Left colon (tissue), 2 donors: ENCODE data around the gene FZD2. TPM values are rescaled to one million over a fixed set of nuclear protein-coding genes. Genes with fewer than 3 reads are reported as not detected.
"Not testable (repeated sequence)": the region's sequence is repeated elsewhere in the genome, so short reads cannot be mapped to it uniquely, and the experiment has no call there.

Experiments used
- ATAC-seq: fragments of 200-7000 bp; cut with Tn5 transposase; one replicate; pipeline ENCODE4 v1.9.1; 2020; ENCODE audit warnings: mild to moderate bottlenecking, moderate library complexity
- DNase-seq, 2 donors: peaks; one replicate each; pipeline ENCODE4 v3.0.0-alpha.2; 2020
- intact Hi-C, 2 donors: fragments of 100-400 bp; cut with DNase I in 1 of 2; cut with micrococcal nuclease in 1 of 2; formaldehyde crosslinking; loops; one replicate each; pipeline versions ENCODE4 v1.11.2 to v1.14.0; 2022; cut with DNase I, micrococcal nuclease
- total RNA-seq, 2 donors: library from RNA; stranded (reverse); fragmentation: NEBNext Ultra II Directional; extraction: Animal tissue kit (Norgen Biotek cat#: 25700); gene quantifications; one replicate each; pipeline ENCODE4 v1.2.1, GENCODE V29; 2021
- donor health status: DM: no; HTN: no; CAD: no.
- donor health status: DM: yes; HTN: yes; CAD: no.

Gene FZD2
- total RNA-seq, 2 donors from 2014 or later: 0.31 to 1.6 TPM

DNA sequence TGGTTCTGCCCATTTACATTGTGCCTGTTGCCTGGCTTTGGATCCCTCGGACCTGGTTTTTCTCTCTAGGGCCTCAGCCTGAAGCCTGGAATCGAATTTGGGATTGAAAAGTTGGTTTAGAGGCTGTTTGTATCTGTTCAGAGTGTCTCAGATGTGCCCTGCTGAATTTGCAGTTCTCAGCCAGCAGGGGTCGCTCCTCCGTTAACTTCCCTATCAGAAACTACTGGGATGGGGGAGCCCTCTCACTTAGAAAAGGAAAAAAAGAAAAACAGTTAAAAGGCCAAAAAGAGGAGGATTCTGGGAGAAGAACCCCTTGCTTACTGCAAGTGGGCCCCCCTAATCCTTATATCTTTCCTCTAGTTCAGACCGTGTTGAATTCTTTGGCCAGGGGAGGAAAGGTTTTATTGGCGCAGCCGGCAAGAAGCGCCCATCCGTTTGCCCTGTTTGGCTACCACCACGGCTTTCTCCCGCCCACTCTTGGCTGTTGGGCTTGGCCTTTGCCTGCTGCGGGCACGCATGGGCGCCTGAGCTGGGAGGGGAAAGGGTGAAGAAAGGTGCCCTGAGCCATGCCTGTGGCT, 8.7 kb downstream of the FZD2 start:
- DNase-seq: no peak
- ATAC-seq: no peak
- intact Hi-C loops: no loop called here

DNA sequence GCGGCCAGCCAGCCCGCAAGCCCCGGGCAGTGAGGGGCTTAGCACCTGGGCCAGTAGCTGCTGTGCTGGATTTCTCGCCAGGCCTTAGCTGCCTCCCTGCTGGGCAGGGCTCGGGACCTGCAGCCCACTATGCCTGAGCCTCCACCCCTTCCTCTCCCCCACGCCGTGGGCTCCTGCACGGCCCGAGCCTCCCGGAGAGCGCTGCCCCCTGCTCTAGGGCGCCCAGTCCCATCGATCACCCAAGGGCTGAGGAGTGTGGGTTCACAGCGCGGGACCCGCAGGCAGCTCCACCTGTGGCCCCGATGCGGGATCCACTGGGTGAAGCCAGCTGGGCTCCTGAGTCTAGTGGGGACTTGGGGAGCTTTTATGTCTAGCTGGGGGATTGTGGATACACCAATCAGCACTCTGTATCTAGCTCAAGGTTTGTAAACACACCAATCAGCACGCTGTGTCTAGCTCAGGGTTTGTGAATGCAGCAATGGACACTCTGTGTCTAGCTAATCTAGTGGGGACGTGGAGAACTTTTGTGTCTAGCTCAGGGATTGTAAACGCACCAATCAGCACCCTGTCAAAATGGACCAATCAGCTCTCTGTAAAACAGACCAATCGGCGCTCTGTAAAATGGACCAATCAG, 11.1 kb downstream of the FZD2 start:
- DNase-seq, ATAC-seq, intact Hi-C loops: not testable (repeated sequence)

DNA sequence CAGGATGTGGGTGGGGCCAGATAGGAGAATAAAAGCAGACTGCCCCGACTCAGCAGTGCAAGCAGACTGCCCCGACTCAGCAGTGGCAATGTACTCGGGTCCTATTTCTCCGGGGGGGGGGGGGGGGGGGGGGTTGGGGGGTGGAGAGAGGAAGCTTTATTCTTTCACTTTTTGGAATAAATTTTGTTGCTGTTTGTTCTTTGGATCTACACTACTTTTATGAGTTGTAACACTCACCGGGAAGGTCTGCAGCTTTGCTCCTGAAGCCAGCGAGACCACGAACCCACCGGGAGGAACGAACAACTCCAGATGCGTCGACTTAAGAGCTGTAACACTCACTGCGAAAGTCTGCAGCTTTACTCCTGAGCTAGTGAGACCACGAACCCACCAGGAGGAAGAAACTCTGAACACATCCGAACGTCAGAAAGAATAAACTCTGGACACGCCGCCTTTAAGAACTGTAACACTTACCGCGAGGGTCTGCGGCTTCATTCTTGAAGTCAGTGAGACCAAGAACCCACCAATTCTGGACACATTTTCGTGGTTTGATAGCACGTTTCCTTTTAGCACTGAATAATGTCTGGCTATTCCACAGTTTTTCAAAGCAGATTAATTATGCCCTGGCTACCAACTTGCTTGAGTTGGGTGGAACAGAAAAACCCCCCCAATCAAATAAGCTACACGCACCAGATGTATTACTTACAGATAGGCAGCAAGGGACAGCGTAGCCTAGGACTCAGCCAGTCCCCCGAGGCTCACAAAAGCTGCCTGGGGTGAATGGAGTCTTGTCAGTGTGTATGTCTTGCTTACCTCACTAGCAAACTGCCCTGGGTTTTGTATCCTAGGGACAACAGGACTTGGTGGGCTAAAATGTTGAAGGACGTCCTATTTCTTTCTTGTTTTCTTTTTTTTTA, 11.9 kb downstream of the FZD2 start:
- intact Hi-C loops: no loop called here
- DNase-seq: no peak
- no peak for ATAC-seq

- no peak for ATAC-seq
- no peak for DNase-seq
- intact Hi-C loops: no loop called here
Measured at GRCh38 chr17:44572801-44573200, 15.5 kb downstream of the FZD2 start.

DNA sequence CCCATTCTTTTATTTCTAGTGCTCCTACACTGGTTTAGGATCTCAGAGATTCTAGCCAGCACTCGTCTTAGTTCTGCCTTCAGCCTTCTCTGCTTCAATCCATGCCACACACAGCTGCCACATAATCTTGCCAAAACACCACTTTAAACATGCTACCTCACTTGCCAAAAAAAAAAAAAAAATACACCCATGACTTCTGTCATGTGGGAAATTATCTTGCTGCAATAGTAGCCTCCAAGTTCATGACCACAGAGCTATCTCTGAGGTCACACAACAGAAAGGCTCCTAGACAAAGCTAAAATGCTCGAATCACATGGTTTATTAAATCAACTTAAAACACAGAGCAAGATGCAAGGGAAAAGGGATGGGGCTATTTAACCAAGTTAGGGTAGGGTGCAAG, 18.1 kb downstream of the FZD2 start:
- DNase-seq (no peak), ATAC-seq (no peak)
- intact Hi-C loops: no loop called here

DNA sequence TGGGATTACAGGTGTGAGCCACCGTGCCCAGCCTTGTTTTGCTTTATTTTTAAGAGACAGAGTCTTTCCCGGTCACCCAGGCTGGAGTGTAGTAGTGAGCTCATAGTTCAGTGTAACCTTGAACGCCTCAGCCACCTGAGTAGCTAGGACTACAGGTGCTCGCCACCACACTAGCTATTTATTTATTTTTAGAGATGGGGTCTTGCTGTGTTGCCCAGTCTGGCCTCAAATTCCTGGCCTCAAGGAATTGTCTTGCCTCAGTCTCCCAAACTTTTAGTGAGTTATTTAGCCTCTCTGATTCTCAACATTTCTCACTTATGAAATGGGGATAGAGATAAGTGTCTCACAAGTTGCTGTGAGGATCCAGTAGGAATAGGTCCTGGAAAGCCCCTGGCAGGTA, 21.7 kb downstream of the FZD2 start:
- DNase-seq (no peak), ATAC-seq (no peak)
- intact Hi-C loops: no loop called here

DNA sequence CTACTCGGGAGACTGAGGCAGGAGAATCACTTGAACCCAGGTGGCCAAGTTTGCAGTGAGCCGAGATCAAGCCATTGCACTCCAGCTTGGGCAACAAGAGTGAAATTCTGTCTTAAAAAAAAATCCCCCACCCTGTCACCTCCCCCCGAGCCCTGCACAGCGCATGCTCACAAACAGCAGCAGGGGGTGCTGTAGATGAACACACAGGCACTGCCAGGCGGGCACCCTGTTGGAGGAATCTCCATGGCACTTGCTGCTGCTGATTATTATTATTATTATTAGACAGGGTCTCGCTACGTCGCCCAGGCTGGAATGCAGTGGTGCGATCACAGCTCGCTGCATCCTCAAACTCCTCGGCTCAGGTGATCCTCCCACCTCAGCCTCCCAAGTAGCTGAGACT, 24.6 kb downstream of the FZD2 start:
- intact Hi-C loops: no loop called here
- ATAC-seq (no peak), DNase-seq (no peak)

GRCh38 chr17:44584443-44584842, 27.2 kb downstream of the FZD2 start:
- intact Hi-C loops: no loop called here
- ATAC-seq (no peak), DNase-seq (no peak)

DNA sequence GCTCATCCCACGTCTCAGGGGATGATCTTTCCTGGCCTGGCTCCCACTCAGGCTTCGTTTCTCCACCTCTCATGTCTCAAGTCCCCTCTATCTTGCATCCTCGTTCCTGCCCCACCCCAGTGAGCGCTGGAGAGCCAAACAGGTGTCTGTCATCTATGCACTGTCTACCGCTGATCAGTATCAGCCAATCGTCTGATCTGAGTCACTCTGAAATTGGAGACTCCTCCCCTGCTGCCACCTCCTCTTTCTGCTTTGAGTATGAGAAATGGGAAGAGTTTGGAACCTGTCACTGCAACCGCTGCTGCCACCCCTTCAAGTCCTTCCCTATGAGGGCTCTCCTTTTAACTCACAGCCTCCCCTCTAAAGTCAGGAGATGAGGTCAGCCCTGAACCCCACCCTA, 28.0 kb downstream of the FZD2 start:
- DNase-seq (no peak), ATAC-seq (no peak)
- intact Hi-C loops: no loop called here

DNA sequence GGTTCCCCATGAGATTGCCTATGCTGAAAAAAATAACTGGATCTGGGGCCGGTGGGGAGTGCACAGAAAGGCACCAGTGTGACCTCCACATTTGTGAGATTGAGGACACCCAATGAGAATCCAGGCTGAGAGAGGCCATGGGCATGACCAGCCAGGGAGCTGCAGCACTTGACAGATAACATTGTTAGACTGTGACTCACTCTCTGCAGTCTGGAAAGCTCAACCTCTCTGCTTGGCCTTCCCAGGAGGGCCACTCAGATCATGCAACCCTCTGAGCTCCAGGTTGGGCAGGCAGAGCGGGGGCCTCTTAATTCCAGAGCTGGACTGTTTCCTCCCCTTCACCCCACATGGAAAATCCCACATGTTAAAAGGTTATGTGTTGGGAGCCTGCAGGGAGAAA, 30.1 kb downstream of the FZD2 start:
- no peak for DNase-seq
- ATAC-seq: no peak

GRCh38 chr17:44589316-44590071, 32.2 kb downstream of the FZD2 start:
- no peak for ATAC-seq
- intact Hi-C loops: no loop called here
- DNase-seq: no peak

More for the DNA sequence above, 30.1 kb downstream of the FZD2 start:
- intact Hi-C loops: no loop called here

DNA sequence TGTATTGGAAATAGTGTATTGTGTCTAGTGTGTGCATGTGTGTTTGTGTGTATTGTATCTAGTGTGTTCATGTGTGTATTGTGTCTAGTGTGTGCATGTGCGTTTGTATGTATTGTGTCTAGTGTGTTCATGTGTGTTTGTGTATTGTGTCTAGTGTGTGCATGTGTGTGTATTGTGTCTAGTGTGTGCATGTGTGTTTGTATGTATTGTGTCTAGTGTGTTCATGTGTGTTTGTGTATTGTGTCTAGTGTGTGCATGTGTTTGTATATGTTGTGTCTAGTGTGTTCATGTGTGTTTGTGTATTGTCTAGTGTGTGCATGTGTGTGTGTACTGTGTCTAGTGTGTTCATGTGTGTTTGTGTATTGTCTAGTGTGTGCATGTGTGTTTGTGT, 32.8 kb downstream of the FZD2 start:
- DNase-seq, ATAC-seq, intact Hi-C loops: not testable (repeated sequence)

DNA sequence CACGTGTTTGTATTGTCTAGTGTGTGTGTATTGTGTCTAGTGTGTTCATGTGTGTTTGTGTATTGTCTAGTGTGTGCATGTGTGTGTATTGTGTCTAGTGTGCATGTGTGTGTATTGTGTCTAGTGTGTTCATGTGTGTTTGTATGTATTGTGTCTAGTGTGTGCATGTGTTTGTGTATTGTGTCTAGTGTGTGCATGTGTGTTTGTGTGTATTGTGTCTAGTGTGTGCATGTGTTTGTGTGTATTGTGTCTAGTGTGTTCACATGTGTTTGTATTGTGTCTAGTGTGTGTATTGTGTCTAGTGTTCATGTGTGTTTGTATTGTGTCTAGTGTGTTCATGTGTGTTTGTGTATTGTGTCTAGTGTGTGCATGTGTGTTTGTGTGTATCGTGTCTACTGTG, 33.5 kb downstream of the FZD2 start:
- DNase-seq, ATAC-seq, intact Hi-C loops: not testable (repeated sequence)

- intact Hi-C loops: no loop called here
- no peak for ATAC-seq
- no peak for DNase-seq
Measured at GRCh38 chr17:44591206-44591605, 33.9 kb downstream of the FZD2 start.

DNA sequence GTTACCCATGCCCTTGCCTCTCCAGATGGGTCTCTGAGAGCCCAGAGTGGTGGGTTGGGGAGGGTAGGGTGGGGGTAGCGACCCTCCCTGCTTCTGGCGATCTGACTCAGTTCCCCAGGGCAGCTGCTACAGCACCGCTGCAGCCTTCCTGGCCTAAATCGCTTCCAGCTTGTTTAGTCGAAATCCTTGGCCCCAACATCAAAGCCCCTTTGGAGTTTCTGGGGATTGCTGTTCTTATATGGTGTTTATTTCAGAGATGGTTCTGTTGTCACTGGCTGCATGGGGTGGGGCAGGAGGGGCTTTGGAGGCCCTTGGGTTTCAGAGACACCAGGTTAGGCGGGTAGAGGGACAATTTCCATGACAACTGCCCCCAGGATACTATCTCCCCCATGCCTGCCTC, 35.9 kb downstream of the FZD2 start:
- ATAC-seq: no peak
- intact Hi-C loops: no loop called here

DNA sequence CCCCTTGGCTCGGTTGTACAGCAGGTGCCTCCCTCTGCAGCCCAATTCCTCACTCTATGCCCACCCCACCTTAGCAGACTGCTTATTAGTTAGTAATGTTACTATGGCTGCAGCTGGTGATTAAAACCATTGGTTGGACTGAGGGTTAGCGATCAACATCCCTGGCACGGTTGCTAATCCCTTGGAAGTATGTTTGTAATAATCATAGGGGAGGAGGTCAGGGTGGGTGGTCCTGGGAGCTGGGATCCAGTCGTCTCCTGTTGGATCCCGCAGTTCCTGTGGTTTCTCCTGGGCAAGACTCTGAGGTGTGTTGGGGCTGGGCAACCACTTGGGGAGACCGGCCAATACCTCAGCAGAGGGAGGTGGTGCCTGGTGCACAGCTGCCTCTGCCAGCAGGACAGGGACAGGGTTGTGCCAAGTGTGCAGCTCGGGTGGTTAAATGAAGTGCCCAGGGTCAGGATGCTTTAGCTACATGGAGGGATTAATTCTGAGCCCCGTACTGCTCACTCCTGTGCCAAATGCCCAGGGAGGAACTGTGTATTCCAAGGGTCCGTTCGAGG, 38.0 kb downstream of the FZD2 start:
- no peak for ATAC-seq
- DNase-seq: no peak
- intact Hi-C loops: no loop called here

More for the DNA sequence above, 35.9 kb downstream of the FZD2 start:
- DNase-seq: no peak

DNA sequence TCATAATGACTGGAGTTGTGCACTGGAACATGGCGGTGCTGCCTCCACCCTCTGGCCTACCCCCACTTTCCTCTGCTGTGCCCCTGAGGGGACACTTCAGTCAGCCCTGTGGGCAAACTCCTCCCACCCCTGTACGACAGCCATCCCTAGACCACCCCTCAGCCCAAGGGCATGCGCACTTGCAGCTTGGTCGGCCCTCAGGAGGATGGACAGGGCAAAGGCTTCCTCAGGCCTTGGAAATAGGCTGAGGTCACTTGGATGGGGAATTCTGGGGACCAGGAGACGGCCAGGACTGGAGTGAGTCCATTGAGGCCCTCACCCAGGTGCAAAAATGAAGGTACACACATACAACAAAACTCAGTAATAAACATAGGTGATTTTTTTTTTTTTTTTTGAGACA, 41.0 kb downstream of the FZD2 start:
- intact Hi-C loops: no loop called here
- DNase-seq (no peak), ATAC-seq (no peak)

GRCh38 chr17:44598932-44599297, 41.6 kb downstream of the FZD2 start:
- intact Hi-C loops: no loop called here
- ATAC-seq (no peak), DNase-seq (no peak)
